Hepatocyte (in vitro differentiated cells): Measurements from ENCODE around the gene C19orf81. TPM values are rescaled to one million over a fixed set of nuclear protein-coding genes. Genes with fewer than 3 reads are reported as not detected.

Experiments used
- DNase-seq: peaks from one replicate; pipeline ENCODE4 v3.0.0-alpha.2; 2016; ENCODE audit warnings: low spot score
- H2AFZ ChIP-seq: fragments of 200-600 bp; sonication (generic); 2 replicates; pipeline ENCODE4 v1.6.0; 2016; ENCODE audit warnings: antibody characterized with exemption, mild to moderate bottlenecking
- H3K27ac ChIP-seq: fragments of 200-600 bp; sonication (generic); 2 replicates; pipeline ENCODE4 v1.5.1; 2016; ENCODE audit warnings: mild to moderate bottlenecking
- H3K27me3 ChIP-seq: fragments of 200-600 bp; sonication (generic); 2 replicates; pipeline ENCODE4 v1.6.1; 2016
- H3K36me3 ChIP-seq: fragments of 200-600 bp; sonication (generic); replicated peaks from 2 replicates; pipeline ENCODE4 v1.5.1; 2016; ENCODE audit warnings: low read depth; ENCODE audit not compliant: insufficient read depth
- H3K4me1 ChIP-seq: fragments of 200-600 bp; sonication (generic); 2 replicates; pipeline ENCODE4 v1.5.1; 2016; ENCODE audit warnings: mild to moderate bottlenecking, moderate library complexity; ENCODE audit not compliant: insufficient read depth
- H3K4me2 ChIP-seq: fragments of 200-600 bp; sonication (generic); 2 replicates; pipeline ENCODE4 v1.6.0; 2016
- H3K4me3 ChIP-seq: fragments of 200-600 bp; sonication (generic); 2 replicates; pipeline ENCODE4 v1.5.1; 2016; ENCODE audit warnings: mild to moderate bottlenecking
- H3K79me2 ChIP-seq: fragments of 200-600 bp; sonication (generic); 2 replicates; pipeline ENCODE4 v1.6.0; 2017; ENCODE audit warnings: mild to moderate bottlenecking
- H3K9me2 ChIP-seq: fragments of 200-600 bp; sonication (generic); replicated peaks from 2 replicates; pipeline ENCODE4 v1.6.0; 2017; ENCODE audit warnings: mild to moderate bottlenecking; ENCODE audit not compliant: insufficient read depth
- H3K9me3 ChIP-seq: fragments of 200-600 bp; sonication (generic); 2 replicates; pipeline ENCODE4 v1.5.1; 2016; ENCODE audit warnings: low read depth, mild to moderate bottlenecking
- H4K20me1 ChIP-seq: fragments of 200-600 bp; sonication (generic); 2 replicates; pipeline ENCODE4 v1.6.0; 2016; ENCODE audit warnings: mild to moderate bottlenecking; ENCODE audit not compliant: insufficient read depth, poor library complexity, severe bottlenecking
- EZH2 ChIP-seq: fragments of 200-600 bp; sonication (generic); IDR thresholded peaks from 2 replicates; pipeline ENCODE4 v1.6.1; 2016; ENCODE audit warnings: antibody characterized with exemption, mild to moderate bottlenecking, borderline replicate concordance
- EZH2phosphoT487 ChIP-seq: fragments of 200-600 bp; sonication (generic); IDR thresholded peaks from one replicate; pipeline ENCODE4 v1.6.1; 2018; ENCODE audit warnings: antibody characterized with exemption, mild to moderate bottlenecking, low read depth, moderate library complexity; ENCODE audit not compliant: unreplicated experiment, severe bottlenecking
- WGBS: methylation state at CpG from one replicate; pipeline ENCODE4 v1.1.6; 2016; ENCODE audit warnings: low lambda C conversion rate; ENCODE audit errors: missing lambda C conversion rate; 5-methylcytosine and 5-hydroxymethylcytosine counted together
- polyA plus RNA-seq: library from polyadenylated mRNA; unstranded; fragments of >200 nt; fragmentation: Nextera tagmentation; extraction: Ambion mirVana; gene quantifications from 2 replicates; pipeline ENCODE4 v1.2.1, GENCODE V29; 2016
- total RNA-seq: library from RNA; depleted of rRNA; stranded (reverse); fragments of >200 nt; gene quantifications from 2 replicates; pipeline ENCODE4 v1.2.3, GENCODE V29; 2014
- TF ChIP-seq, protein P1 (sequence below): fragments of 200-600 bp; sonication (generic); IDR thresholded peaks from 2 replicates; pipeline ENCODE4 v1.5.1; 2016; ENCODE audit warnings: antibody characterized with exemption, mild to moderate bottlenecking; ENCODE audit not compliant: poor library complexity

C19orf81 gene
- total and polyA plus RNA-seq, 2 experiments from 2014 or later = 4.1 to 12.4 TPM

DNA sequence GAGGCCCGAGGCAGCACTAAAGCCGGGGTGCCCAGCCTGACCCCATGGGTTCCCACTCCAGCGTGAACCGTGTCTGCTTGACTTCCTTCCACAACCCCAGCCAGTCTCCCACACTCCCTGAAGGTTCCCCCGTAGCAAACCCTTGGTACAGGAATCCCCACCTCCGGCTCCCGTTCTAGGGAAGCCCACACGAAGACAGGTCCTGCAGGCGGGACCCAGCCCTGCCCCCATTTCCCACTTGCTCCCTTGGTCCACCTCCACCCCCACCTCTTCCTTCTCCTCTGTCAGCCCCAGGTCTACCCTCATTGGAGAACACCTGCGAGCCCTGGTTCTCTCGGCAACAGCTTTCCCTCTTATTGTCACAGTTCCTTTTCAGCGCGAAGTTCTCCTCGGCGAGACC lies 23.9 kb downstream of the C19orf81 start:
- H3K79me2 ChIP-seq = no peaks in the 10 kb centered on the region
- H2AFZ ChIP-seq = no peak overlapping the region
- H3K27me3 ChIP-seq = peaks cover 42% of the 10 kb centered on the region
- no peak overlapping the region for H3K4me3 ChIP-seq
- H3K4me1 ChIP-seq = no peaks in the 10 kb centered on the region
- H3K4me2 ChIP-seq = no peak overlapping the region
- no peak overlapping the region for H3K27ac ChIP-seq
- TF ChIP-seq, protein P1, sequence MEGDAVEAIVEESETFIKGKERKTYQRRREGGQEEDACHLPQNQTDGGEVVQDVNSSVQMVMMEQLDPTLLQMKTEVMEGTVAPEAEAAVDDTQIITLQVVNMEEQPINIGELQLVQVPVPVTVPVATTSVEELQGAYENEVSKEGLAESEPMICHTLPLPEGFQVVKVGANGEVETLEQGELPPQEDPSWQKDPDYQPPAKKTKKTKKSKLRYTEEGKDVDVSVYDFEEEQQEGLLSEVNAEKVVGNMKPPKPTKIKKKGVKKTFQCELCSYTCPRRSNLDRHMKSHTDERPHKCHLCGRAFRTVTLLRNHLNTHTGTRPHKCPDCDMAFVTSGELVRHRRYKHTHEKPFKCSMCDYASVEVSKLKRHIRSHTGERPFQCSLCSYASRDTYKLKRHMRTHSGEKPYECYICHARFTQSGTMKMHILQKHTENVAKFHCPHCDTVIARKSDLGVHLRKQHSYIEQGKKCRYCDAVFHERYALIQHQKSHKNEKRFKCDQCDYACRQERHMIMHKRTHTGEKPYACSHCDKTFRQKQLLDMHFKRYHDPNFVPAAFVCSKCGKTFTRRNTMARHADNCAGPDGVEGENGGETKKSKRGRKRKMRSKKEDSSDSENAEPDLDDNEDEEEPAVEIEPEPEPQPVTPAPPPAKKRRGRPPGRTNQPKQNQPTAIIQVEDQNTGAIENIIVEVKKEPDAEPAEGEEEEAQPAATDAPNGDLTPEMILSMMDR = no peak
- TF ChIP-seq EZH2phosphoT487 = no peak
- no peak for TF ChIP-seq EZH2
- H3K9me3 ChIP-seq = no peaks in the 10 kb centered on the region
- 75% methylated on average over 12 of the region's 15 CpGs for WGBS
- no peaks in the 10 kb centered on the region for H3K36me3 ChIP-seq
- no peak for DNase-seq
- no peaks in the 10 kb centered on the region for H4K20me1 ChIP-seq
- H3K9me2 ChIP-seq = no peaks in the 10 kb centered on the region

DNA sequence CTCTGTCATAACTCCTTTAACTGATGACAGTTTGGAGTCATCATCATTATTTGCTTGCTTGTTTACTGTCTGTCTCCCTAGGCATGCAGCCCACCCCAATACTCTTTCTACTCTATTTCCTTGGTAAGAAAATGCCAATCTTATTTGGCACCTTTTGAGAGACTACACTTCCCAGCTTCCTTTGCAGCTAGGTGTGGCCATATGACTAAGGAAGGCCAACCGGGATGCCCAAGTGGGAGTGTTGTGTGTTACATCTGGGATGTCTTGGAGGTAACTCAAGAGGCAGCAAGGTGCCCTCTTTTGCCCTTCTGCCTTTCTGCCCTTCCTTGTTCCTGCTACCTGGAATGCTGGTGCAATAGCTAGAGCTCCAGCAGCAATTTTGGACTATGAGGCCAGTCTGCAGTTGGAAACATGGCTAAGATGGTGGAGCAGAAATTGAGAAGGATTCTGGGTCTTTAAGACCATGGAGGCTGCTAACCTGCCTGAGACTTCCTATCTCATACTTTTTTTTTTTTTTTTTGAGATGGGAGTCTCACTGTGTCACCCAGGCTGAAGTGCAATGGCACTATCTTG lies 27.5 kb downstream of the C19orf81 start:
- no peaks in the 10 kb centered on the region for H3K36me3 ChIP-seq
- H3K4me1 ChIP-seq = no peaks in the 10 kb centered on the region
- DNase-seq = no peak
- no peaks in the 10 kb centered on the region for H4K20me1 ChIP-seq
- H3K27me3 ChIP-seq = peaks cover 28% of the 10 kb centered on the region
- no peak overlapping the region for H2AFZ ChIP-seq
- H3K27ac ChIP-seq = no peak overlapping the region
- no peak overlapping the region for H3K4me3 ChIP-seq
- 42% methylated on average over 1 of the region's 1 CpG for WGBS
- no peaks in the 10 kb centered on the region for H3K9me3 ChIP-seq
- H3K79me2 ChIP-seq = no peaks in the 10 kb centered on the region
- no peaks in the 10 kb centered on the region for H3K9me2 ChIP-seq
- TF ChIP-seq, protein P1 = no peak
- no peak for TF ChIP-seq EZH2phosphoT487
- TF ChIP-seq EZH2 = no peak
- no peak overlapping the region for H3K4me2 ChIP-seq

DNA sequence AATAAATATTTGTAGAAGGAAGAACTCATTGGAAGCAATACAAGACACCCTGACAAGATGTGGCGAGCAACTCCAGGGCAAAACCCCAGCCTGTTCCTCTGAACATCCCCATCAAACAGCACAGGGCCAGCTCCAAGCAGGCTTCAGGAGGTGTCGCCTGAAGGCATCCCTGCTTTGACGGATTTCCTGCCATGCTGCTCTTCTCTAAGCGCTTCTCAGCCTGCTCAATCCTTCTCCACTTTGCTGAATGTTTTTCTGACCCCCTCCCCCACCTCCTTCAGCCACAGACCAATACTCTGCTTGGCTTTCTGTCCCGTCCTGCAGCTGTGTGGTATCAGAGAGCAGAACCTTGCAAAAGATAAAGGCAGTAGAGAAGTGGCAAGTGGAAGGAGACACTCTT lies 28.4 kb downstream of the C19orf81 start:
- H3K9me3 ChIP-seq = no peaks in the 10 kb centered on the region
- WGBS = 29% methylated on average over 5 of the region's 5 CpGs
- no peaks in the 10 kb centered on the region for H3K9me2 ChIP-seq
- H3K79me2 ChIP-seq = no peaks in the 10 kb centered on the region
- DNase-seq = no peak
- peaks cover 24% of the 10 kb centered on the region for H3K27me3 ChIP-seq
- no peaks in the 10 kb centered on the region for H3K36me3 ChIP-seq
- no peak overlapping the region for H2AFZ ChIP-seq
- no peaks in the 10 kb centered on the region for H4K20me1 ChIP-seq
- H3K27ac ChIP-seq = no peak overlapping the region
- no peak overlapping the region for H3K4me2 ChIP-seq
- no peaks in the 10 kb centered on the region for H3K4me1 ChIP-seq
- no peak for TF ChIP-seq EZH2phosphoT487
- TF ChIP-seq, protein P1 = no peak
- TF ChIP-seq EZH2 = no peak
- no peak overlapping the region for H3K4me3 ChIP-seq
